Activated B cell treated with CpG ODN at 0.5 μM for 24 hours (primary cell): ENCODE results near the gene TMCC2. TPM values are rescaled to one million over a fixed set of nuclear protein-coding genes. Genes with fewer than 3 reads are reported as not detected.
A peak's percentile ranks its signal among the peaks of the same experiment; 100 is the strongest.
"Not testable (repeated sequence)": the region's sequence is repeated elsewhere in the genome, so short reads cannot be mapped to it uniquely, and the experiment has no call there.

Experiments used
- ATAC-seq: fragments of 200-7000 bp; cut with Tn5 transposase; one replicate; pipeline ENCODE4 v1.10.0; 2021; ENCODE audit warnings: low read depth, mild to moderate bottlenecking, moderate library complexity
- CTCF ChIA-PET: fragments of 350-600 bp; sonication (Branson Sonifier 250); formaldehyde crosslinking; loops from one replicate; lab custom pipeline; 2021; ENCODE audit warnings: antibody characterized with exemption; lab: Charles Lee
- POLR2A ChIA-PET: fragments of 350-600 bp; sonication (Branson Sonifier 250); formaldehyde crosslinking; loops from one replicate; lab custom pipeline; 2021; ENCODE audit warnings: antibody characterized with exemption; lab: Charles Lee
- DNase-seq: peaks from one replicate; pipeline ENCODE4 v3.0.0; 2022
- H3K27ac Mint-ChIP-seq: one replicate; pipeline ENCODE4 v1.8.0; 2020; ENCODE audit warnings: mixed read lengths
- H3K27me3 Mint-ChIP-seq: one replicate; pipeline ENCODE4 v1.8.0; 2021; ENCODE audit warnings: mixed read lengths
- H3K36me3 Mint-ChIP-seq: one replicate; pipeline ENCODE4 v1.8.0; 2021; ENCODE audit warnings: low read depth, mixed read lengths
- H3K4me1 Mint-ChIP-seq: one replicate; pipeline ENCODE4 v1.8.0; 2021; ENCODE audit warnings: mixed read lengths
- H3K4me3 Mint-ChIP-seq: one replicate; pipeline ENCODE4 v1.8.0; 2020; ENCODE audit warnings: mild to moderate bottlenecking, mixed read lengths
- H3K9me3 Mint-ChIP-seq: one replicate; pipeline ENCODE4 v1.8.0; 2020; ENCODE audit warnings: mixed read lengths
- intact Hi-C: fragments of 100-400 bp; cut with micrococcal nuclease; formaldehyde crosslinking; loops from one replicate; pipeline ENCODE4 v1.15.1; 2024
- total RNA-seq: library from RNA; stranded (reverse); gene quantifications from 2 replicates; pipeline ENCODE4 v1.2.3, GENCODE V29; 2022
- TF ChIP-seq, protein P1 (sequence below): fragments of 200-600 bp; IDR thresholded peaks from one replicate; pipeline ENCODE4 v1.8.0; 2022; ENCODE audit warnings: antibody characterized with exemption, mild to moderate bottlenecking

TMCC2 gene
- total RNA-seq, 1 donor from 2014 or later = 1.2 TPM

GRCh38 chr1:205232945-205233397, 5.2 kb downstream of the TMCC2 start:
- intact Hi-C loops = no loop called here
- no peaks in the 10 kb centered on the region for H3K27me3 Mint-ChIP-seq
- no peak overlapping the region for H3K27ac Mint-ChIP-seq
- TF ChIP-seq, protein P1, sequence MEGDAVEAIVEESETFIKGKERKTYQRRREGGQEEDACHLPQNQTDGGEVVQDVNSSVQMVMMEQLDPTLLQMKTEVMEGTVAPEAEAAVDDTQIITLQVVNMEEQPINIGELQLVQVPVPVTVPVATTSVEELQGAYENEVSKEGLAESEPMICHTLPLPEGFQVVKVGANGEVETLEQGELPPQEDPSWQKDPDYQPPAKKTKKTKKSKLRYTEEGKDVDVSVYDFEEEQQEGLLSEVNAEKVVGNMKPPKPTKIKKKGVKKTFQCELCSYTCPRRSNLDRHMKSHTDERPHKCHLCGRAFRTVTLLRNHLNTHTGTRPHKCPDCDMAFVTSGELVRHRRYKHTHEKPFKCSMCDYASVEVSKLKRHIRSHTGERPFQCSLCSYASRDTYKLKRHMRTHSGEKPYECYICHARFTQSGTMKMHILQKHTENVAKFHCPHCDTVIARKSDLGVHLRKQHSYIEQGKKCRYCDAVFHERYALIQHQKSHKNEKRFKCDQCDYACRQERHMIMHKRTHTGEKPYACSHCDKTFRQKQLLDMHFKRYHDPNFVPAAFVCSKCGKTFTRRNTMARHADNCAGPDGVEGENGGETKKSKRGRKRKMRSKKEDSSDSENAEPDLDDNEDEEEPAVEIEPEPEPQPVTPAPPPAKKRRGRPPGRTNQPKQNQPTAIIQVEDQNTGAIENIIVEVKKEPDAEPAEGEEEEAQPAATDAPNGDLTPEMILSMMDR = no peak
- no peaks in the 10 kb centered on the region for H3K9me3 Mint-ChIP-seq
- ChIA-PET POLR2A (no interaction called here), CTCF (no interaction called here)
- DNase-seq = no peak
- H3K36me3 Mint-ChIP-seq = no peaks in the 10 kb centered on the region
- H3K4me1 Mint-ChIP-seq = peaks cover 34% of the 10 kb centered on the region
- H3K4me3 Mint-ChIP-seq = no peak overlapping the region
- ATAC-seq = no peak

DNA sequence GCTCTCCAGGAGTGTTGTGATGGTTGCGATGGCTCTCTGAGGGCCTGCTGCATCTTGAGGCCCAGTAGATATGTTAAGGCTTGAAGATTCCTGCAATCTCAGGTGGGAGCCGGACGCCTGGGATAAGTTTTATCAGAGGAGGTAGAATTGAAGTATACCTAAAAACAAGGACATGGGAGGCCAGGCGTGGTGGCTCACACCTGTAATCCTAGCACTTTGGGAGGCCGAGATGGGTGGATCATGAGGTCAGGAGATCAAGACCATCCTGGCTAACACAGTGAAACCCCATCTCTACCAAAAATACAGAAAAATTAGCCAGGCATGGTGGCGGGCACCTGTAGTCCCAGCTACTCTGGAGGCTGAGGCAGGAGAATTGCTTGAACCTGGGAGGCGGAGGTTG, 6.2 kb downstream of the TMCC2 start:
- H3K9me3 Mint-ChIP-seq, H3K36me3 Mint-ChIP-seq, H3K27ac Mint-ChIP-seq, intact Hi-C loops, H3K4me3 Mint-ChIP-seq, H3K27me3 Mint-ChIP-seq, POLR2A ChIA-PET, ATAC-seq, CTCF ChIA-PET, DNase-seq: not testable (repeated sequence)
- peaks cover 32% of the 10 kb centered on the region for H3K4me1 Mint-ChIP-seq

- H3K4me1 Mint-ChIP-seq = peaks cover 20% of the 10 kb centered on the region
- DNase-seq (peak; percentile 3), ATAC-seq (no peak)
- peaks cover 4% of the 10 kb centered on the region for H3K27me3 Mint-ChIP-seq
- intact Hi-C loops = no loop called here
- H3K4me3 Mint-ChIP-seq = no peak overlapping the region
- no peak overlapping the region for H3K27ac Mint-ChIP-seq
- ChIA-PET POLR2A (no interaction called here), CTCF (interaction anchor here (0.9 kb wide), 1 partner anchor 175 kb away, joined by 3 read pairs; no protein-coding TSS in a partner anchor)
- no peaks in the 10 kb centered on the region for H3K36me3 Mint-ChIP-seq
- no peaks in the 10 kb centered on the region for H3K9me3 Mint-ChIP-seq
- TF ChIP-seq, protein P1 = no peak
Observed at GRCh38 chr1:205235951-205236350, 8.2 kb downstream of the TMCC2 start.

DNA sequence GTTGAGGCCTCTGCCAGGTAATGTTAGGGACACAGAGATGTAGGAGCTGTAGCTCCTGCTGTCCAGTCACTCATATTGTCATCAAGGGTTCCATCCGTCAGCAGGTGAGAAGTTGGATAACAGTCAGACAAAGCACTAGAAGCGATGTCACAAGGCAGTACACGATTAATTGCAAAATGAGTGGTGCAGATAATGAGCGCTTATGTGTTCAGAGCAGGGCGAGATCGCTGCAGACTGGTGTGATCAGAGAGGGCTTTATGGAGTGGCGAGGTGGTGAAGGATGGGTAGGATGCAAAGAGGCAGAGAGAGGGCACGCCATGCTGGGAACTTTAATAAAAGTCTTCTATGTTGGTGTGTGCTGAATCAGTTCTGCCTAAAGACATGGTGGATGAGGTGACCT, 8.8 kb downstream of the TMCC2 start:
- no peaks in the 10 kb centered on the region for H3K9me3 Mint-ChIP-seq
- H3K4me1 Mint-ChIP-seq = peaks cover 20% of the 10 kb centered on the region
- H3K4me3 Mint-ChIP-seq = no peak overlapping the region
- ATAC-seq (no peak), DNase-seq (peak; percentile 0)
- TF ChIP-seq, protein P1 = no peak
- H3K36me3 Mint-ChIP-seq = no peaks in the 10 kb centered on the region
- POLR2A ChIA-PET = interaction anchor here (1.1 kb wide), 1 partner anchor 9 kb away, joined by 4 read pairs; the partner anchor contains the start of gene TMCC2
- H3K27ac Mint-ChIP-seq = no peak overlapping the region
- H3K27me3 Mint-ChIP-seq = peaks cover 4% of the 10 kb centered on the region
- intact Hi-C loops = no loop called here
- CTCF ChIA-PET = no interaction called here

DNA sequence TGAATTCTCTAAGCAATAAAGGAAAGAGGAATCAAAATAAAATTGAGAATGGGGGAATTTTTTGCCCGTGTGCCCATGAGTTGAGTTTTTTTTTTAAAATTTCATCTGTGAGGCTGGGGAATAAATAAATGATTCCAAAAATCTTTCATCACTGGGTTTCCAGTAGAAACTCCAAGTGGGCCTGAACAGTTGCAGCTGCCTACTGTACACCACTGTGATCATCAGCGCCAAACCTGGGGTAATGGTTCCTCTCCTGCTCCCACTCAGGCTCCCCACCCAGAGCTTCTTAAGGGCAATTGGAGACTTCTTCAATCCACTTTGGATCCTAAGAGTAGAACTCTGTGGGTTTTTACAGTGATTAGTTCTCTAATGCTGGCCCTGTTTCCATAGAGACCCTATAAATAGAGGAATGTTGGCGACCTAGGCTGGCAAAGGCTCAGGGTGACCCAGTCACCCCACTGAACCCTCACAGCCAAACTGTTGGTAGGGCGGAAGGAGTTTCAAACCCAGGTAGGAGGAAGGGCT, 9.3 kb downstream of the TMCC2 start:
- H3K36me3 Mint-ChIP-seq = no peaks in the 10 kb centered on the region
- TF ChIP-seq, protein P1 = no peak
- peaks cover 4% of the 10 kb centered on the region for H3K27me3 Mint-ChIP-seq
- CTCF ChIA-PET = no interaction called here
- POLR2A ChIA-PET = interaction anchor here (1.1 kb wide), 1 partner anchor 9 kb away, joined by 4 read pairs; the partner anchor contains the start of gene TMCC2
- H3K27ac Mint-ChIP-seq = no peak overlapping the region
- intact Hi-C loops = no loop called here
- ATAC-seq (no peak), DNase-seq (peak; percentile 2)
- H3K9me3 Mint-ChIP-seq = no peaks in the 10 kb centered on the region
- no peak overlapping the region for H3K4me3 Mint-ChIP-seq
- H3K4me1 Mint-ChIP-seq = peaks cover 20% of the 10 kb centered on the region
